ENCODE measurements around the gene XRN2.

DNA sequence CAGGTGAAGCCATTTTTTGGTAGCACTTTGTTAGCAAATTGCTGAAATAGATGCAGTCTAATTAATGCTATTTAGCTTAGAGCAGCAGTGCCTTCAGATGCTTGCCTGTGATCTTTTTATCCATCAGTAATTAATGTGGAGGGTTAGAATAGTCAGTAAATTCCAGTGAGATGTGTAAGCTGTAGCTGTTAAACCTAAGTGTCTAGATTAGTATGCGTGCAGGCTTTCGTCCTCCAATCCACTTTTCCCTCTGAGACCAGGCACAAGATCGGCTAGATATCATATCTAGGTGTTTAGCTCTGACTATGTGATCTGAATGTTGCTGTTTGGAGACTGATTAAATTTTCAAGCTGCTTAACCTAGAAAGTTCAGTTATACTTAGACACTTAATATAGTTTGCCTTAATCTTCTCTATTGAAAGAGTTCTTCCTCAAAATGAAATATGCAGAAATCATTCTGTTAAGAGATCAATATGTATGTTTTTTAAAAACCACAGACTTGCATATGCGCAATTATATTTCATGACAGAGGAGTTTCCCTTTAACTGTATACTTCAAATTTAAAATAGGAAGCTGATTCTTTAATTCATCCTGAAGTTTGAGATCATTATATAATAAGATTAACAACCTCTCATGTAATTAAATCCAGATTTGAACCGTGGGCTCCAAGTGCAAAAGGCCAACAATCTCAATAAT, 41.2 kb downstream of the XRN2 start:
- no peak for TF ChIP-seq CTCF (IDR thresholded peaks at IDR 0.05; ENCODE audit: low read depth, low read length, missing input control)
- no peak for TF ChIP-seq YY1 (IDR thresholded peaks at IDR 0.05)
- no peak for TF ChIP-seq MAX (IDR thresholded peaks at IDR 0.05)
- TF ChIP-seq RAD21 (IDR thresholded peaks at IDR 0.05), result no peak
- TF ChIP-seq EGR1 (IDR thresholded peaks at IDR 0.05; ENCODE audit: low read depth in 2 of 2), result no peak
- TF ChIP-seq TAF1 (conservative IDR thresholded peaks at IDR 0.05), result no peak

All from liver (tissue), 3 donors.